ENCODE data around the gene SIGMAR1.

The SIGMAR1 gene

GRCh38 chr9:34599546-34599945, 38.0 kb downstream of the SIGMAR1 start:
- Histone ChIP-seq H3K4me3 (ENCODE audit: severe bottlenecking) (no peak overlapping the region), H3K9me3 (ENCODE audit: severe bottlenecking) (no peaks in the 10 kb centered on the region), H3K4me1 (ENCODE audit: insufficient read depth, poor library complexity, severe bottlenecking) (peaks cover 8% of the 10 kb centered on the region), H3K27me3 (ENCODE audit: insufficient read depth, poor library complexity, severe bottlenecking) (no peaks in the 10 kb centered on the region), H3K36me3 (ENCODE audit: low read depth) (no peaks in the 10 kb centered on the region), H3K27ac (ENCODE audit: poor library complexity, severe bottlenecking) (no peak overlapping the region)
- ATAC-seq (ENCODE audit: low read depth): no peak
- TF ChIP-seq, protein P1, sequence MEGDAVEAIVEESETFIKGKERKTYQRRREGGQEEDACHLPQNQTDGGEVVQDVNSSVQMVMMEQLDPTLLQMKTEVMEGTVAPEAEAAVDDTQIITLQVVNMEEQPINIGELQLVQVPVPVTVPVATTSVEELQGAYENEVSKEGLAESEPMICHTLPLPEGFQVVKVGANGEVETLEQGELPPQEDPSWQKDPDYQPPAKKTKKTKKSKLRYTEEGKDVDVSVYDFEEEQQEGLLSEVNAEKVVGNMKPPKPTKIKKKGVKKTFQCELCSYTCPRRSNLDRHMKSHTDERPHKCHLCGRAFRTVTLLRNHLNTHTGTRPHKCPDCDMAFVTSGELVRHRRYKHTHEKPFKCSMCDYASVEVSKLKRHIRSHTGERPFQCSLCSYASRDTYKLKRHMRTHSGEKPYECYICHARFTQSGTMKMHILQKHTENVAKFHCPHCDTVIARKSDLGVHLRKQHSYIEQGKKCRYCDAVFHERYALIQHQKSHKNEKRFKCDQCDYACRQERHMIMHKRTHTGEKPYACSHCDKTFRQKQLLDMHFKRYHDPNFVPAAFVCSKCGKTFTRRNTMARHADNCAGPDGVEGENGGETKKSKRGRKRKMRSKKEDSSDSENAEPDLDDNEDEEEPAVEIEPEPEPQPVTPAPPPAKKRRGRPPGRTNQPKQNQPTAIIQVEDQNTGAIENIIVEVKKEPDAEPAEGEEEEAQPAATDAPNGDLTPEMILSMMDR (IDR thresholded peaks at IDR 0.05; ENCODE audit: poor library complexity, severe bottlenecking): no peak
- no peak for DNase-seq (ENCODE audit: low spot score)

DNA sequence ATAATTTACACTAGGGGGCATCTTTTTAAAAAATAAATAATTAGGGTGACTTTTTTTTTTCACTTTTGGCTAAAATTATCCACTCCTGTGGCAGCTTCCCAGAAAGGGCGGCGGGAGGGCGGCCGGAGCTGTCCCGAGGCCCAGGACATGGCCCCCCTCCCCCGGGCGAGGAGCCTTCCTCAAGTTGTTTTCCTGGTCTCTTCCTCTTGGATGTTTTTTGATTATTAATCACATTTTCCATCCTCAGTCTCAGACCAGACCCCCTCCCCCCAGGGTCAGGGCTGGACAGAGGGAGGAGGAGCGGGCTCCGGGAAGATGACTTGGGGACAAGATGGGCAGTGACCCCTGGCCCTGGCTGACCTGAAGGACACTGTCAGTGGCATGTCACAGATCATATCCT, 43.4 kb downstream of the SIGMAR1 start:
- ATAC-seq (ENCODE audit: low read depth) (no peak), DNase-seq (ENCODE audit: low spot score) (no peak)
- H3K4me1 ChIP-seq (ENCODE audit: insufficient read depth, poor library complexity, severe bottlenecking): no peaks in the 10 kb centered on the region
- peaks cover 30% of the 10 kb centered on the region for H3K27me3 ChIP-seq (ENCODE audit: insufficient read depth, poor library complexity, severe bottlenecking)
- H3K9me3 ChIP-seq (ENCODE audit: severe bottlenecking): no peaks in the 10 kb centered on the region
- TF ChIP-seq, protein P1 (IDR thresholded peaks at IDR 0.05; ENCODE audit: poor library complexity, severe bottlenecking): no peak
- no peaks in the 10 kb centered on the region for H3K36me3 ChIP-seq (ENCODE audit: low read depth)
- no peak overlapping the region for H3K27ac ChIP-seq (ENCODE audit: poor library complexity, severe bottlenecking)
- no peak overlapping the region for H3K4me3 ChIP-seq (ENCODE audit: severe bottlenecking)

- Histone ChIP-seq H3K4me3 (ENCODE audit: severe bottlenecking) (no peak overlapping the region), H3K27ac (ENCODE audit: poor library complexity, severe bottlenecking) (no peak overlapping the region), H3K4me1 (ENCODE audit: insufficient read depth, poor library complexity, severe bottlenecking) (no peaks in the 10 kb centered on the region), H3K9me3 (ENCODE audit: severe bottlenecking) (no peaks in the 10 kb centered on the region), H3K27me3 (ENCODE audit: insufficient read depth, poor library complexity, severe bottlenecking) (peaks cover 41% of the 10 kb centered on the region), H3K36me3 (ENCODE audit: low read depth) (no peaks in the 10 kb centered on the region)
- TF ChIP-seq, protein P1 (IDR thresholded peaks at IDR 0.05; ENCODE audit: poor library complexity, severe bottlenecking): no peak
- peak; percentile 41; the same call in 2 of the 3 replicates for ATAC-seq (ENCODE audit: low read depth)
- no peak for DNase-seq (ENCODE audit: low spot score)
Observed at GRCh38 chr9:34592895-34593601, 44.5 kb downstream of the SIGMAR1 start.

DNA sequence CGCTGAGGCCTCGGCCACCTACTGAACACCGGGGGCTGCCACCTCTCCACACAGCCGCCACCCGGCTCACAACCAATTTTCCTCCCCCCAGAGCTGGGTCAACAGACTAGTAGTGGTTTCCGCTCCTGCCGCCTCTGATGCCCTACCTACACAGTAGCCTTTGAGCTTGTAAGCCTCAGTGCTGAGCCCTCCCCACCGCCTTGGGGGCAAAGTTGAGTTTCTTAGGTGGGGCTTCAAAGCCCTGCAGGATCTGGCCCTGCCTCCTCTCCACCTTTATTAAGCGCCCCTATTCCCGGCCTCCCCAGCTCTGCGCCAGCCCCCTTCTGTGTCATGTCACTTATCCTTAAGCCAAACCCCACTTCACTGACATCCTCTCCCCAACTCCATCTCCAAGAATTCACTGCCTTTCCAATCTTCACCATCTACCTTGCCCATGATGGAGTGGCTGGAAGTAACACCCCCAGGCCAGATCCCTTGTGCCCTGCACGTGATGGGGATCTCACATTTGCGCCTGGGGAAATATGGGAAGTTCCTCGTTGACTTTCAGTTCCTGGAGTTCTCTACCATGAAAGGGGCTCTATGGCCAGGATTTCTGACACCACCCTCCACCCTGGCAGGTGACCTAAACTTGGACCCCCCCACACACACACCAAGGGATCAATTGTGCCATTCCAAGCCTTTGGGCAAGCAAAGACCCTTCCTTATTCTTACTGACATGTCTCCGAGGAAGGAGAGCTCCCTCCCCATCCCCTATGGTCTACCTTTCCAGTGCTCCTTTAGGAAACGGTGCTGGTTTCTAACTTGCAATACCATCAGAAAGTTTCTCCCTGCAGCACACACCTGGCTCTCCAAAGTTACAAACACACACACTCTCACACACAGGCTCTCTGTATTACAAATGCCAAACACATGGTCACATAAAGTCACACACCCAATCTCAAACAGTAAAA, 45.4 kb downstream of the SIGMAR1 start:
- TF ChIP-seq, protein P1 (IDR thresholded peaks at IDR 0.05; ENCODE audit: poor library complexity, severe bottlenecking): peak; percentile 68
- Histone ChIP-seq H3K27ac (ENCODE audit: poor library complexity, severe bottlenecking) (no peak overlapping the region), H3K36me3 (ENCODE audit: low read depth) (no peaks in the 10 kb centered on the region), H3K9me3 (ENCODE audit: severe bottlenecking) (no peaks in the 10 kb centered on the region), H3K27me3 (ENCODE audit: insufficient read depth, poor library complexity, severe bottlenecking) (peaks cover 50% of the 10 kb centered on the region), H3K4me1 (ENCODE audit: insufficient read depth, poor library complexity, severe bottlenecking) (no peaks in the 10 kb centered on the region), H3K4me3 (ENCODE audit: severe bottlenecking) (no peak overlapping the region)
- no peak for ATAC-seq (ENCODE audit: low read depth)
- no peak for DNase-seq (ENCODE audit: low spot score)

Measured in RWPE2 (cell line).